IPS-NIHi11 (cell line): ENCODE results near the gene LRRC61.
A peak's percentile ranks its signal among the peaks of the same experiment; 100 is the strongest.
"Not testable (repeated sequence)": the region's sequence is repeated elsewhere in the genome, so short reads cannot be mapped to it uniquely, and the experiment has no call there.

Experiments used
- DNase-seq: peaks from one replicate; pipeline ENCODE4 v3.0.0; 2012; ENCODE audit warnings: mixed read lengths, low spot score

Gene LRRC61

GRCh38 chr7:150307904-150308303 lies 15.3 kb upstream of the LRRC61 start:
- DNase-seq, result no peak

GRCh38 chr7:150308575-150308974 lies 14.6 kb upstream of the LRRC61 start:
- DNase-seq, result no peak

GRCh38 chr7:150311146-150311545 lies 12.0 kb upstream of the LRRC61 start:
- DNase-seq, result no peak

- no peak for DNase-seq
Observed at GRCh38 chr7:150311711-150312110, 11.4 kb upstream of the LRRC61 start.

- not testable (repeated sequence) for DNase-seq
Observed at GRCh38 chr7:150312649-150313366, 10.3 kb upstream of the LRRC61 start.

- DNase-seq, result no peak
Observed at GRCh38 chr7:150313367-150313809, 9.8 kb upstream of the LRRC61 start.

GRCh38 chr7:150313870-150314269 lies 9.3 kb upstream of the LRRC61 start:
- no peak for DNase-seq

GRCh38 chr7:150314639-150315239 lies 8.4 kb upstream of the LRRC61 start:
- DNase-seq, result no peak

GRCh38 chr7:150316987-150317386 lies 6.2 kb upstream of the LRRC61 start:
- not testable (repeated sequence) for DNase-seq

GRCh38 chr7:150317748-150318444 lies 5.3 kb upstream of the LRRC61 start:
- DNase-seq, result no peak

GRCh38 chr7:150321788-150322113 lies 1.4 kb upstream of the LRRC61 start:
- DNase-seq, result no peak

- no peak for DNase-seq
Observed at GRCh38 chr7:150322114-150322832, 882 bp upstream of the LRRC61 start.

- no peak for DNase-seq
Observed at GRCh38 chr7:150323682-150324372, 672 bp downstream of the LRRC61 start.

- no peak for DNase-seq
Observed at GRCh38 chr7:150324373-150324961, 1.3 kb downstream of the LRRC61 start.

- no peak for DNase-seq
Observed at GRCh38 chr7:150325110-150325611, 2.0 kb downstream of the LRRC61 start.

- DNase-seq, result no peak
Observed at GRCh38 chr7:150325901-150326300, 2.7 kb downstream of the LRRC61 start.

- DNase-seq, result no peak
Observed at GRCh38 chr7:150326657-150327268, 3.6 kb downstream of the LRRC61 start.

- DNase-seq, result no peak
Observed at GRCh38 chr7:150327308-150327707, 4.2 kb downstream of the LRRC61 start.

- peak; percentile 76 for DNase-seq
Observed at GRCh38 chr7:150329331-150330120, 6.4 kb downstream of the LRRC61 start.

- no peak for DNase-seq
Observed at GRCh38 chr7:150330211-150330885, 7.2 kb downstream of the LRRC61 start.
